HUES48 (cell line): Measurements from ENCODE around the gene PTBP3.
"Not testable (repeated sequence)": the region's sequence is repeated elsewhere in the genome, so short reads cannot be mapped to it uniquely, and the experiment has no call there.

Experiments used
- H3K27ac ChIP-seq: one replicate; pipeline ENCODE4 v1.7.0; 2013; ENCODE audit warnings: low read depth, low read length, inconsistent platforms
- H3K27me3 ChIP-seq: 2 replicates; pipeline ENCODE4 v1.6.1; 2013; ENCODE audit warnings: mild to moderate bottlenecking, low read length; ENCODE audit not compliant: control insufficient read depth, insufficient read depth
- H3K36me3 ChIP-seq: 2 replicates; pipeline ENCODE4 v1.6.1; 2013; ENCODE audit warnings: low read length; ENCODE audit not compliant: control insufficient read depth, insufficient read depth
- H3K4me1 ChIP-seq: 2 replicates; pipeline ENCODE4 v1.6.1; 2013; ENCODE audit warnings: mild to moderate bottlenecking, low read length; ENCODE audit not compliant: control insufficient read depth, insufficient read depth
- H3K4me3 ChIP-seq: 2 replicates; pipeline ENCODE4 v1.5.1; 2013; ENCODE audit warnings: mild to moderate bottlenecking, low read depth, low read length
- H3K9ac ChIP-seq: 2 replicates; pipeline ENCODE4 v1.6.1; 2013; ENCODE audit warnings: mild to moderate bottlenecking, low read depth, low read length, moderate library complexity
- H3K9me3 ChIP-seq: 2 replicates; pipeline ENCODE4 v1.6.1; 2013; ENCODE audit warnings: low read length; ENCODE audit not compliant: control insufficient read depth, insufficient read depth

PTBP3 gene

DNA sequence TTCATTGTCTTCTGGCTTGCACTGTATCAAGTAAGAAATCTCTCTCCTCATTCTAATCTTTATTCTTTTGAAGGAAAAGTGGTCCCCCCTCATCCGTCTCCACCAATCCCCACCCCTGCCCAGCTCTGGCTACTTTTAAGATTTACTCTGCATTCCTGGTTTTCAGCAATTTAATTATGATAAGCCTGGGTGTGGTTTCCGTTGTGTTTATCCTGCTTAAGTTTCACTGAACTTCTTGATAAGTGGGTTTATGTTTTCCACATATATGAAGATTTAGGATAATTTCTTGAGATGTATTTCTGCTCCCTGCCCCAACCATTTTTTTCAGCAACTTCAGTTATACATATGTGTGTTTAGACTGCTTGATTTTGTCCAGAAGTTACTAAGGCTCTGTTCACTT, 46.5 kb downstream of the PTBP3 start:
- peaks cover 23% of the 10 kb centered on the region for H3K9me3 ChIP-seq
- H3K27me3 ChIP-seq = no peaks in the 10 kb centered on the region
- H3K27ac ChIP-seq = no peak overlapping the region
- 0 out of 2 replicates have a peak, but pooled peaks cover 3% of the 10 kb centered on the region for H3K4me1 ChIP-seq
- H3K36me3 ChIP-seq = peaks cover 9% of the 10 kb centered on the region; the same call in 1 of the 2 replicates
- no peak overlapping the region for H3K9ac ChIP-seq
- no peak overlapping the region for H3K4me3 ChIP-seq

- peaks cover 9% of the 10 kb centered on the region; the same call in 1 of the 2 replicates for H3K36me3 ChIP-seq
- no peak overlapping the region for H3K9ac ChIP-seq
- H3K4me1 ChIP-seq = 0 out of 2 replicates have a peak, but pooled peaks cover 3% of the 10 kb centered on the region
- H3K27me3 ChIP-seq = no peaks in the 10 kb centered on the region
- no peak overlapping the region for H3K4me3 ChIP-seq
- H3K9me3 ChIP-seq = peaks cover 23% of the 10 kb centered on the region
- no peak overlapping the region for H3K27ac ChIP-seq
Measured at GRCh38 chr9:112285056-112285455, 48.4 kb downstream of the PTBP3 start.

DNA sequence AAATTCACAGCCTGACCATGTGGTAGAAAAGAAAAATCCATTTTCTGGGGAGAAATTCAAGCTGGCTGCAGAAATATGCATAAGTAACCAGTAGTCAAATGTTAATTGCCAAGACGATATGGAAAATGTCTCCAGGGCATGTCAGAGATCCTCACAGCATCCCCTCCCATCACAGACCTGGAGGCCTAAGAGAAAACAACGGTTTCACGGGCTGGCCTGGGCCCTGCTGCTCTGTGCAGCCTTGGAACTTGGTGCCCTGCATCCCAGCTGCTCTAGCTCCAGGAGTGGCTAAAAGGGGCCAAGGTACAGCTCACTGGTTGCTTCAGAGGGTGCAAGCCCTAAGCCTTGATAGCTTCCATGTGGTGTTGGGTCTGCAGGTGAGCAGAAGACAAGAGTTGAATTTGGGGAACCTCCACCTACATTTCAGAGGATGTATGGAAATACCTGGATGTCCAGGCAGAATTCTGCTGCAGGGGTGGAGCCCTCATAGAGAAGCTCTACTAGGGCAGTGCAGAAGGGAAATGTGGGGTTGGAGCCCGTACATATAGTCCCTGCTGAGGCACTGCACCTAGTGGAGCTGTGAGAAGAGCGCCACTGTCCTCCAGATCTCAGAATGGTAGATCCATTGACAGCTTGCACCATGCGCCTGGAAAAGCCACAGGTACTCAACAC, 49.7 kb downstream of the PTBP3 start:
- no peak overlapping the region for H3K27ac ChIP-seq
- peaks cover 4% of the 10 kb centered on the region; the same call in 1 of the 2 replicates for H3K4me1 ChIP-seq
- H3K4me3 ChIP-seq = no peak overlapping the region
- peaks cover 9% of the 10 kb centered on the region; the same call in 1 of the 2 replicates for H3K36me3 ChIP-seq
- H3K27me3 ChIP-seq = no peaks in the 10 kb centered on the region
- peaks cover 23% of the 10 kb centered on the region for H3K9me3 ChIP-seq
- H3K9ac ChIP-seq = no peak overlapping the region

DNA sequence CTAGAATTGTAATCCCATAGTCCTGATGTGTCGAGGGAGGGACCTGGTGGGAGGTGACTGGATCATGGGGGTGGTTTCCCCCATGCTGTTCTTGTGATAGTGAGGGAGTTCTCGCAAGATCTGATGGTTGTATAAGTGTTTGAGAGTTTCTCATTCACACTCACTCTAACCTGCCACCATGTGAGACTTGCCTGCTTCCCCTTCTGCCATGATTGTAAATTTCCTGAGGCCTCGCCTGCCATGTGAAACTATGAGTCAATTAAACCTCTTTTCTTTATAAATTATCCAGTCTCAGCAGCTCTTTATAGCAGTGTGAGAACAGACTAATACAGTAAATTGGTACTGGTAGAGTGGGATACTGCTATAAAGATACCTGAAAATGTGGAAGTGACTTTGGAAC, 50.6 kb downstream of the PTBP3 start:
- not testable (repeated sequence) for H3K4me3 ChIP-seq, H3K9ac ChIP-seq, H3K27ac ChIP-seq, H3K27me3 ChIP-seq, H3K36me3 ChIP-seq
- Histone ChIP-seq H3K4me1 (peaks cover 11% of the 10 kb centered on the region), H3K9me3 (peaks cover 23% of the 10 kb centered on the region)

DNA sequence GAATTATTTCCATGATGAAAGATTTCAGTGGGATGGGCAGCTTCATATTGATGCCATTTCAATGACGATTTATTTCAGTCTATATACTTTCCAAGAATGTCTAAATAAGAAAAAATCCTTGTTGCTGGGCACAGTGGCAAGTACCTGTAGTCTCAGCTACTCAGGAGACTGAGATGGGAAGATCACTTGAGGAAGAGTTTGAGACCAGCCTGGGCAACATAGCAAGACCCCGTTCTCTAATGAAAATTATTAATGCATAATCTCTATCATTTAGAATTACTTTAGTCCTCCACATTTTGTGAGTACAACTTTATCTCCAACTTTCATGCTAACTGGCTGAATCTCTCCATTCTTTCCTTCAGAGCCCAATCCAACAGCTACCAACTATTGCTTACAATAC, 52.5 kb downstream of the PTBP3 start:
- H3K36me3 ChIP-seq = peaks cover 9% of the 10 kb centered on the region; the same call in 1 of the 2 replicates
- H3K4me1 ChIP-seq = peaks cover 18% of the 10 kb centered on the region
- no peaks in the 10 kb centered on the region for H3K27me3 ChIP-seq
- H3K9ac ChIP-seq = no peak overlapping the region
- no peak overlapping the region for H3K4me3 ChIP-seq
- H3K9me3 ChIP-seq = peaks cover 23% of the 10 kb centered on the region
- H3K27ac ChIP-seq = no peak overlapping the region

GRCh38 chr9:112279501-112279900, 53.9 kb downstream of the PTBP3 start:
- Histone ChIP-seq H3K4me3 (no peak overlapping the region), H3K9me3 (peaks cover 13% of the 10 kb centered on the region), H3K27me3 (no peaks in the 10 kb centered on the region), H3K9ac (no peak overlapping the region), H3K27ac (no peak overlapping the region), H3K4me1 (peaks cover 23% of the 10 kb centered on the region), H3K36me3 (peaks cover 6% of the 10 kb centered on the region; the same call in 1 of the 2 replicates)

- Histone ChIP-seq H3K9ac (no peak overlapping the region), H3K4me1 (peaks cover 28% of the 10 kb centered on the region), H3K4me3 (no peak overlapping the region), H3K27ac (peak overlapping the region; percentile 14), H3K36me3 (no peaks in the 10 kb centered on the region), H3K27me3 (no peaks in the 10 kb centered on the region), H3K9me3 (no peaks in the 10 kb centered on the region)
Measured at GRCh38 chr9:112278152-112278551, 55.3 kb downstream of the PTBP3 start.

DNA sequence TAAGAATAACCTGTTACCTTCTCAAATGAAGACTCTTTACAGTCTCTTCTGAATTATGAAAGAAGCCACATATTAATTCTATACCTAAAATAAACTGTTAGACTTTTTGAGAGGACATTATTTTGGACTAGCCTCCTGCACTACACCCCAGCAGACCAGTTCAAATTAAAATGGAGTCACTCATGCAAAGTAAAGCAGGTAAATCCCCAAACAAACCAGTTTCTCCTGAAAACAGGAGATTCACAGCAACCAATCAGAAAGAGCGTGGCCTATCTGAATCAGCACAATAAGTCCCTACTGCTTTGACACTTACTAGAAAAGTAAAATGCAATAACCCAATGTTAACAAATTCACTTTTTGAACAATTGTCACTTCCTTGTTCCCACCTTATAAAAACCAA, 58.8 kb downstream of the PTBP3 start:
- Histone ChIP-seq H3K9me3 (no peaks in the 10 kb centered on the region), H3K4me1 (peaks cover 27% of the 10 kb centered on the region), H3K36me3 (peaks cover 8% of the 10 kb centered on the region), H3K27ac (no peak overlapping the region), H3K9ac (no peak overlapping the region), H3K4me3 (no peak overlapping the region), H3K27me3 (no peaks in the 10 kb centered on the region)

GRCh38 chr9:112273876-112274275, 59.5 kb downstream of the PTBP3 start:
- Histone ChIP-seq H3K4me1 (peaks cover 25% of the 10 kb centered on the region), H3K9ac (no peak overlapping the region), H3K36me3 (peaks cover 8% of the 10 kb centered on the region), H3K27ac (no peak overlapping the region), H3K27me3 (no peaks in the 10 kb centered on the region), H3K9me3 (no peaks in the 10 kb centered on the region), H3K4me3 (no peak overlapping the region)

- no peak overlapping the region for H3K27ac ChIP-seq
- H3K4me3 ChIP-seq = no peak overlapping the region
- H3K9ac ChIP-seq = no peak overlapping the region
- peaks cover 11% of the 10 kb centered on the region for H3K4me1 ChIP-seq
- no peaks in the 10 kb centered on the region for H3K27me3 ChIP-seq
- H3K36me3 ChIP-seq = peaks cover 14% of the 10 kb centered on the region
- H3K9me3 ChIP-seq = no peaks in the 10 kb centered on the region
Measured at GRCh38 chr9:112271466-112272098, 61.8 kb downstream of the PTBP3 start.

GRCh38 chr9:112268413-112268812, 65.0 kb downstream of the PTBP3 start:
- H3K9me3 ChIP-seq = no peaks in the 10 kb centered on the region
- H3K4me1 ChIP-seq = peaks cover 4% of the 10 kb centered on the region; the same call in 1 of the 2 replicates
- H3K27ac ChIP-seq = no peak overlapping the region
- no peaks in the 10 kb centered on the region for H3K27me3 ChIP-seq
- peaks cover 19% of the 10 kb centered on the region for H3K36me3 ChIP-seq
- H3K4me3 ChIP-seq = no peak overlapping the region
- no peak overlapping the region for H3K9ac ChIP-seq
